Fibroblast of skin of right biceps (primary cell): ENCODE measurements around the gene CCDC159.
"Not testable (repeated sequence)": the region's sequence is repeated elsewhere in the genome, so short reads cannot be mapped to it uniquely, and the experiment has no call there.

Experiments
- DNase-seq: peaks from one replicate; pipeline ENCODE4 v3.0.0-alpha.2; 2013

CCDC159 gene, protein sequence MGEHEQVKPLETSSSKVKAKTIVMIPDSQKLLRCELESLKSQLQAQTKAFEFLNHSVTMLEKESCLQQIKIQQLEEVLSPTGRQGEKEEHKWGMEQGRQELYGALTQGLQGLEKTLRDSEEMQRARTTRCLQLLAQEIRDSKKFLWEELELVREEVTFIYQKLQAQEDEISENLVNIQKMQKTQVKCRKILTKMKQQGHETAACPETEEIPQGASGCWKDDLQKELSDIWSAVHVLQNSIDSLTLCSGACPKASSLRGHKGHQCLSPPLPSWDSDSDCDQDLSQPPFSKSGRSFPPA

GRCh38 chr19:11346104-11346940, at the start of gene CCDC159, which contains the start of gene TMEM205:
Gene CCDC159 (plus strand): TSS chr19:11346519. CDS start chr19:11346607, 88 bp downstream.
Gene TMEM205 (minus strand): TSS chr19:11346268. CDS start chr19:11345619, 649 bp downstream.
- DNase-seq, result peak; percentile 99

DNA sequence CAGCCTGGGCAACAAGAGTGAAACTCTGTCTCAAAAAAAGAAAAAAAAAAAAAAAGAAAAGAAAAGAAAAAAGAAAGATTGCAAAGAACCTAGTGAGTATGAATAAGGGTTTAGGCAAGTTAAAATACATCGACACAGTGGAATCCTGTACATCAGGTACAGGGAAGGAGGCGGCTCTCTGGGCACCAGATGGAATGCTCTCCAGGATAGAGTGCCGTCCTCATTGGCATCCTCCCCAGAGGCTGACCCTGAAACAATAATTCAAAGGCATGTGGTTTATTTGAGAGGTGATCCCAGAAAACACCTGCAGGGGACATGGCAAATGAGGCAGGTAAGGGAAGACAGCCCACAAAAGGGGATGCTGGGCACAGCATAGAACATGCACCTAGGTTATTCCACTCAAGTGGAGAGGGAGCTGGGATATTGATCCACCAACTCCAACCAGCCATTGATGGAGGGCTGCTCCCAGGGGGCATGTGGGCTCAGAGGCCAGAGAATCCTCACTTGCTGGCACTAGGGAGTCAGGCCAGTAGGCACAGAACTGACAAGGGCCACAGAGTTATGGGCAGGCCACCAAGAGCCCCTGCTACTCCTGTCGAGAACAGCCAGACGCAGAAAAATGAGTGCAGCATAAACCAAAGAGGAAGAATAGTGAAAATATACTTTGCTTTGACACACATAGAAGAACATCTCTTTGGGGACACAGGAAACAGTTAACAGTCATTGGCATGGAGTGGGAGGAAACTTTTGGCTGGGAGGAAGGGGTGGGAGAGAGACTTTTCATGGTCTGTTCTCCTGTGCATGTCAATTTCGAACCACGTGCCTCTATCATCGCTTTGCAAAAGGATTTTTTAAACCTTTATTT, 46.1 kb upstream of the CCDC159 start:
- DNase-seq, result no peak

DNA sequence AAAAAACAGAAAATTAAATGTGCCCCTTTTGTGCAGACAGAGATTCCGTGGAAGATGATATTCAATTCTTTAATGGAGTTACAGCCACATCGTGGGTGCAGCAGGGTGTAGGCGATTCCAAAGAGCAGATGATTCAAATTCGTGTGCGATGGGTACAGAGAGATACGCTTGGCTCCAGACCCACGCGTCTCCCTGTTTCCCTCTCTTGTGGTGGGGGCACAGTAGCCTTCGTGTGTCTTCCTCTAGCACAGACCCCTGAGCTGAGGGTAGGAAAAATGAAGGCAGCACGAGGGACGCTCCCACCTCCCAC, 45.6 kb upstream of the CCDC159 start:
- DNase-seq, result no peak

DNA sequence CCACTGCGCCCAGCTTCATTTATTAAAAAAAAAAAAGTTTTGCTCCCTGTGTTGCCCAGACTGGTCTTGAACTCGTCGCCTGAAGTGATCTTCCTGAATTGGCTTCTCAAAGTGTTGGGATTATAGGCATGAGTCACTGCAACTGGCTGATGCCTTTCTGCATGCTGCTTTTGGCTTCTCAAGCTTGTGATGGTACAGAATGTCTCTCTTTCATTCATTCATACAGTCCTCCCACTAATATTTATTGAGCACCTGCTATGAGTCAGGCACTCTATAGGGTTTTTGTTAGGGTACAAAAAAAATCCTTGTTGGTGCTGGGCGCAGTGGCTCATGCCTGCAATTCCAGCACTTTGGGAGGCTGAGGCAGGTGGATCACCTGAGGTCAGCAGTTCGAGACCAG, 41.4 kb upstream of the CCDC159 start:
- DNase-seq, result no peak

- DNase-seq, result no peak
Observed at GRCh38 chr19:11306337-11306736, 40.0 kb upstream of the CCDC159 start.

DNA sequence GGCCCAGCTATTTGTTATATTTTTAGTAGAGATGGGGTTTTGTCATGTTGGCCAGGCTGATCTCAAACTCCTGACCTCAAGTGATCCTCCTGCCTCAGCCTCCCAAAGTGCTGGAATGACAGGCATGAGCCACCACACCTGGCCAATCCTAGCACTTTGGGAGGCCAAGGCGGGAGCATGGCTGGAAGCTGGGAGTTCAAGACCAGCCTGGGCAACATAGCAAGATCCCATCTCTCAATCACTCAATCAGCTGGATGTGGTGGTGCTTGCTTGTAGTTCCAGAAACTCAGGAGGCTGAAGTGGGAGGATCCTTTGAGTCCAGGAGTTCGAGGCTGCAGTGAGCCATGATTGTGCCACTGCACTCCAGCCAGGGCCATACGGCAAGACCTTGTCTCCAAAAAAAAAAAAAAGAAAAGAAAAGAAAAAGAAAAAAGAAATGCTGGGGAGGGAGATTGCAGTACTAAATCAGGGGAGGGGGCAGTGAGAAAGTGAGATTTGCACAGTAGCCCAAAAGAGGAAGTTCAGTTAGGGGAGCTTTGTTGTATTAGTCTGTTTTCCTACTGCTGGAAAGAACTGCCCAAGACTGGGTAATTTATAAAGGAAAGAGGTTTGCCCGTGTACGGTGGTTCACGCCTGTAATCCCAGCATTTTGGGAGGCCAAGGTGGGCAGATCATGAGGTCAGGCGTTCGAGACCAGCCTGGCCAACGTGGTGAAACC, 25.9 kb upstream of the CCDC159 start:
- not testable (repeated sequence) for DNase-seq

GRCh38 chr19:11321191-11322126, 24.9 kb upstream of the CCDC159 start:
- no peak for DNase-seq

DNA sequence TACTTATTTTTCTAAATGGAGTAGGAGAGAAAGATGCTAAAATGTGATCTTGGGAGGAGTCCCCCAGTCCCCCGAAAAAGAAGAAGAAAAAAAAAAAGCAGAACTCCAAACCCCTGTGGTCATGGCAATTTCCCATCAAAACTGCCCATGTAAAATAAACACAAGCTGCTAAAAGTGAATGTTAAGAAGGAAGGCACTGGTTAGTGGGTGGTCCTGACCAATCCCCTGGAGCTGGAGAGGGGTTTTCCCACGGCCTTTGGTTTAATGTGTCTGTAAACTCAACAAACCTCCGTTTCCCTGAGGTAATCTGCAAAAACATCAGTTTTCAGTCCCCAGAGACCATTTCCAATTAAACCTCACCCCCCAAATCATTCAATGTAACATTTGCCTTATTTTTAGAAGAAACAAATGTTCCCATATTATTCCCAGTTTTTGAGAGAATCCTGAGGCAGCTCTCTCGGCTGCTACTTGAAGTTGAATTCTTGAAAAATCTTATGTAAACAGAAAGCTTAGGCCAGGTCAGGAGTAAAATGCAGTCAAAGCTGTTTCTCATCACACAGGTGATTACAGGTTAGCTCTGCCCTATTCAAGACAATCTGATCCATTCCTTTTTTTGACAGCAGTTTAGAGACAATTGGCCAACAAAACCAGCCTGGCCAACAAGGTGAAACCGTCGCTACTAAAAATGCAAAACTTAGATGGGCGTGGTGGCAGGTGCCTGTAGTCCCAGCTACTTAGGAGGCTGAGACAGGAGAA, 23.9 kb upstream of the CCDC159 start:
- no peak for DNase-seq

DNA sequence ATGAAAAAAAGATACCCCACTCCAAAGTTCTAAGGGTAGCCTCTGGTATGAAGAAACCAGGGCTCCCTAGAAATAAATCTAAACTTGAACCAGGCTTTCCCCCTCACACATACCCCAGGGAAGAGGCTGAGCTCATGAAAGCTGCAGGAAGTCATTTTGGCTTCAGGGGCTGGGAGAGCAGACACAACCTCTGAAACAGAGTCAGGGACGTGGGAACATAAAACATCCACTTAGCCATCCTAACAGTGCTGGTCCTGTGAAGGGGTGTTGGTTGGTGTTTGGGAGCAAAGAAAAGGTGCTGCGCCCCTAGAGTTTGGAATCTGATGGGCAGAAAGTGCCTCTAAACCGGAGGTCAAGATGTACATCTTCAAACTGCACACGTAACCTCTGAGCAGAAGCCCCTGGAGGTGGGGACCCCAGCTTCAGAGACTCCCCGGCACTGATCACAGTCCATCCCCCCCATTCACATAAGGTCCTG, 22.7 kb upstream of the CCDC159 start:
- DNase-seq, result no peak

DNA sequence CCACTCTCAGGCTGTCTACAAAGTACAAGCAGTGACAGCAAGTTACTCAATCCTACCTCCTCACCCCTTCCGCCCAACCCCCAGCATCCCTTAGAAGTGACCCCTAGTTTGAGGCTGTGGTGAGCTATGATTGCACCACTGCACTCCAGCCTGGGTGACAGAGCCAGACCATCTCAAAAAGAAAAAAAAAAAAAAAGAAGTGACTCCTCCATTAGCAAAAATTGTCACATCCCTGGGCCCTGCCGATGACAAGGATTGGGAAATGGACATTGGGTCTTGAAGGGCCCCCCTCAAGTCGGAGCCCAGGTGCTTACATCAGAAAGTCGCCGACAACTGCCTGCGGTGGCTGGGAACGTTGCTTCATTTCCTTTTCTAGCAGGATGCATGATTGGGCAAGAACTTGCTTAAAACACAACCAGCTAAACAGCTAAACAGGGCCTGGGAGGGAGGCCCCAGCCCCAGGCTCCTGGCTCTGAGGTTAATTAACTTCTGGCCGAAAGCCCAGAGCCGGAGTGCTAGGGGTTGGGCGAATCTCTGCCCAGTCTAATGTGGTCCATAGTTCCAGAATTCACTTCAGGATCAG, 22.1 kb upstream of the CCDC159 start:
- peak; percentile 91 for DNase-seq

DNA sequence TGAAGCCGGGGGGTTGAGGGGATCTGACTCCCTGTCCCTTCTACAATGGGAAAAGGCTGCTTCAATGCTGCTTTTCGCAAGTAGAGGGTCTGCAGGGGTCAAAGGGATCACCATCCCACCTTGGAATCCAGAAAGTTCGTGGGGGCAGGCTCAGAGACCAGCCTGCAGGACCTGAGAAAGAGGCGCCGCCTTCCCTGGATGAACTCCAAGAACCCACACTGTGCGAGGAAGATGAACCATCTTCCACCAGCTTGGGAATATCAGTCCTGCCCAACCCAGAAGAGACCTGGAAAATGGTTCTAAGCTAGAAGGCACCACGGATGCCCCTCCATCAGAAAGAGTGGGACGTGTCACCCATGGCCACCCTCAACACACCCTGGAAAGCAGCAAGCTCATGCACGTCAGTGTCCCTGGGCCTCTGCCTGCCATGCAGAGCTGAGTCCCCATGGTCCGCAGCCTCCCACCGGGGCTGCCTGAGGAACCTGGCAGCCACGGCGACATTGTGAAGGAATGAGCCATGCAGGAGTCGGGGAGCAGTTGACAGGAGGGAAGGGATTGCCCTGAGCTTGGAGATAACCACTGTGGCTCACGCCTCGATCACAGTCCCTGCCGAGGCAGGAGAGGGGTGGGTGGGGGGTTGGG, 21.4 kb upstream of the CCDC159 start:
- no peak for DNase-seq

GRCh38 chr19:11325544-11325943, 20.8 kb upstream of the CCDC159 start:
- DNase-seq, result no peak

GRCh38 chr19:11330127-11330526, 16.2 kb upstream of the CCDC159 start:
- no peak for DNase-seq

DNA sequence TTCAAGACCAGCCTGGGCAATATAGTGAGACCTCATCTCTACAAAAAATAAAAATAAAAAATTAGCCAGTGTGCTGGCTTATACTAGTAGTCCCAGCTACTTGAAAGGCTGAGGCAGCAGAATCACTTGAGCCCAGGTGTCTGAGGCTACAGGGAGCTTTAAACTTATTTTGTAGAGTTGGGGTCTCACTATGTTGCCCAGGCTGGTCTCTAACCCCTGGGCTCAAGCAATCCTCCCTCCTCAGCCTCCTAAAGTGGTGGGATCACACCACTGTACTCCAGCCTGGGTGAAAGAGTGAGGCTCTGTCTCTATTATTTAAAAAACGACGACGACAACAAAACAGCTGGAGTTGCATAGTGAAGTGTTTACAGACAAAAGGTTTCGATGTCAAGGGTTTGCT, 14.8 kb upstream of the CCDC159 start:
- no peak for DNase-seq

- DNase-seq, result no peak
Observed at GRCh38 chr19:11332822-11333221, 13.5 kb upstream of the CCDC159 start.

DNA sequence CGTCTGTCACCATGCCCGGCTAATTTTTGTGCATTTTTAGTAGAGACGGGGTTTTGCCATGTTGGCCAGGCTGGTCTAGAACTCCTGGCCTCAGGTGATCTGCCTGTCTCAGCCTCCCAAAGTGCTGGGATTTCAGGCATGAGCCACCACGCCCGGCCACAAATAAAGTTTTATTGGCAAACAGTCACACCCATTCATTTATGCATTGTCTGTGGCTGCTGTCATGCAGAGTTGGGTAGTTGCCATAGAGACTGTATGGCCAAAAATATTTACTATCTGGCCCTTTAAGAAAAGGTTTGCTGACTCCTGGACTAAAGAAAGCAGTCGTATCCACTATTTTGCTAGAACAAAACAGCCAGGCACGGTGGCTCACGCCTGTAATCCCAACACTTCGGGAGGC, 12.5 kb upstream of the CCDC159 start:
- DNase-seq, result peak; percentile 32

DNA sequence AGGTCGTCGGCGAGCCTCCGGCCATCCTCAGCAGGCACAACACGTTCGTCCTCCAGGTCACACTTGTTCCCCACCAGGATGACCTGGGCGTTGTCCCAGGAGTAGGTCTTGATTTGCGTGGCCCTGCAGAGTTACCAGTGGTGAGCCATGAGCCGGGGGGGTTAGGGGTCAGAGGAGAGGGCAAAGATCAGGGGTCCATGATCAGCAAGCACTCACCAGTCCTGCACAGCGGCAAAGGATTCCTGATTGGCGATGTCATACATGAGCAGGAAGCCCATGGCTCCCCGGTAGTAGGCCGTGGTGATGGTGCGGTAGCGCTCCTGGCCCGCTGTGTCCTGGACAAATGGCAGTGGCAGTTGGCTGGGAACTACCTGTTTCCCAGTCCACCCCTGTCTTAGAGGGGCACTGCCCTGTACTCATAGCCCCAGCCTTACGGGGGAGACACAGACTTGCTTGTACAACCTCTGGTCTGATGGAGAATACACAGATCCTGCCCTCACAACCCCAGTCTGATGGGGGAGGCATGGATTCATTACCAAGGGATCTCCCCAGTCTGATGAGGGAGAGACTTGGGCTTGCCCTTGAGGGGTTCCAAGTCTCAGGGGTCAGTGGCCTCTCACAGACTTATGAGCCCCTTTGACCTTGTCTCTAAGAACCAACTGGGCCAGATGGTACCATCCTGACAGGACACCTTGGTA, 10.7 kb upstream of the CCDC159 start:
- DNase-seq, result no peak

DNA sequence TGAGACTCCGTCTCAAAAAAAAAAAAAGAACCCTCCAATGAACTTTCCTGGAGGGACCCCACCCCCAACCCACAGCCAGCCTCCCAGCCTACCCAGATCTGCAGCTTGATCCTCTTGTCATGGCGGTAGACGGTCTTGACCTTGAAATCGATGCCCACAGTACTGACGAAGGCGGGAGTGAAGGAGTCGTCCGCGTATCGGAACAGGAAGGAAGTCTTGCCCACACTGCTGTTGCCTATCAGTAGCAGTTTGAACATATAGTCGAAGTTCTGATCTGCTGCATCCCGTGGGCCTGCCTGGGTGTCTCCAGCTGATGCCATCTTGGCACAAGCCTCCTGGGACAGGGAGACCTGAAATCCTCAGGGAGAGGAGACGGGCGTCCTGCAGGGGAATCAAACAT, 9.2 kb upstream of the CCDC159 start:
- DNase-seq, result no peak

DNA sequence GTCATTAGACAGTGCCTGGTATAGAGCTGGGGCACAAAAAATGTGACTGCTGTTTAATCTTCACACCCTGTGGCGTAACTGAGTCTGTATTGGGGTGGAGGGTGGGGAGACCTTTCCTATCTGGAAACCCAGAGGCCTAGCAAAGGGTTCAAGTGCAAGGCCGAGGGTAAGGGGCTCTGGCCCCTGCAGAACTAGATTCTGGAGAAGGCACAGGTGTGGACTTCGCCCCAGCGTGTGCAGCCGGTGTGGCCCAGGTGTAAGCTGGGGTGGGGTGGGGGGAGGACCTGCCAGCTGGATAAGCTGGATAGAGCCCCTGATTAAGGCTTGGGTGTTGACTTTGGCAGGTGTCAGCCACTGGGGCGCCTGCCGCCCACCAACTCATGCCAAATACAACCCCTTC, 8.2 kb upstream of the CCDC159 start:
- DNase-seq, result no peak
